ENCODE data around the gene INSIG1. TPM values are rescaled to one million over a fixed set of nuclear protein-coding genes. Genes with fewer than 3 reads are reported as not detected.

The INSIG1 gene
- total and polyA plus RNA-seq, 2 experiments from 2014 or later: 70.3 to 131 TPM

DNA sequence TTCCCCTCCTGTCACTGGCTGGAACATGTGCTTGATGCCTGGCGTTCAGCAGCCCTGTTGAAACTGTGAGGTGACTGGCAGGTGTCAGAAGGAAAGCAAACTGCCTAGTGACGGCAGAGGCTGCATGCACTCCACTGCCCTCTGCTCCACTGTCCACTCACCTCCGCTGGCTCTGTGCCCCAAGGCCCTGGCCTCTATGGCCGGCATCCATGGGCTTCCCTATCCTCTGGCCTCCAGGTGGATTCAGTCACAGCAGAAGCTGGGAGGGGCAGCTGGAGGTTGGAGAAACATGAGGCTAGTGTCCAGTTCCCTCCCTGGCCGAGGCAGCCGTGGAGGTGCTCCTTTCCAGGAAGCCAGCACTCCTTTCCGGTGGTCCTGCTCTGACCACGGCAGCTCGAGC, 31.2 kb upstream of the INSIG1 start (continued):
- TF ChIP-seq, protein P1, sequence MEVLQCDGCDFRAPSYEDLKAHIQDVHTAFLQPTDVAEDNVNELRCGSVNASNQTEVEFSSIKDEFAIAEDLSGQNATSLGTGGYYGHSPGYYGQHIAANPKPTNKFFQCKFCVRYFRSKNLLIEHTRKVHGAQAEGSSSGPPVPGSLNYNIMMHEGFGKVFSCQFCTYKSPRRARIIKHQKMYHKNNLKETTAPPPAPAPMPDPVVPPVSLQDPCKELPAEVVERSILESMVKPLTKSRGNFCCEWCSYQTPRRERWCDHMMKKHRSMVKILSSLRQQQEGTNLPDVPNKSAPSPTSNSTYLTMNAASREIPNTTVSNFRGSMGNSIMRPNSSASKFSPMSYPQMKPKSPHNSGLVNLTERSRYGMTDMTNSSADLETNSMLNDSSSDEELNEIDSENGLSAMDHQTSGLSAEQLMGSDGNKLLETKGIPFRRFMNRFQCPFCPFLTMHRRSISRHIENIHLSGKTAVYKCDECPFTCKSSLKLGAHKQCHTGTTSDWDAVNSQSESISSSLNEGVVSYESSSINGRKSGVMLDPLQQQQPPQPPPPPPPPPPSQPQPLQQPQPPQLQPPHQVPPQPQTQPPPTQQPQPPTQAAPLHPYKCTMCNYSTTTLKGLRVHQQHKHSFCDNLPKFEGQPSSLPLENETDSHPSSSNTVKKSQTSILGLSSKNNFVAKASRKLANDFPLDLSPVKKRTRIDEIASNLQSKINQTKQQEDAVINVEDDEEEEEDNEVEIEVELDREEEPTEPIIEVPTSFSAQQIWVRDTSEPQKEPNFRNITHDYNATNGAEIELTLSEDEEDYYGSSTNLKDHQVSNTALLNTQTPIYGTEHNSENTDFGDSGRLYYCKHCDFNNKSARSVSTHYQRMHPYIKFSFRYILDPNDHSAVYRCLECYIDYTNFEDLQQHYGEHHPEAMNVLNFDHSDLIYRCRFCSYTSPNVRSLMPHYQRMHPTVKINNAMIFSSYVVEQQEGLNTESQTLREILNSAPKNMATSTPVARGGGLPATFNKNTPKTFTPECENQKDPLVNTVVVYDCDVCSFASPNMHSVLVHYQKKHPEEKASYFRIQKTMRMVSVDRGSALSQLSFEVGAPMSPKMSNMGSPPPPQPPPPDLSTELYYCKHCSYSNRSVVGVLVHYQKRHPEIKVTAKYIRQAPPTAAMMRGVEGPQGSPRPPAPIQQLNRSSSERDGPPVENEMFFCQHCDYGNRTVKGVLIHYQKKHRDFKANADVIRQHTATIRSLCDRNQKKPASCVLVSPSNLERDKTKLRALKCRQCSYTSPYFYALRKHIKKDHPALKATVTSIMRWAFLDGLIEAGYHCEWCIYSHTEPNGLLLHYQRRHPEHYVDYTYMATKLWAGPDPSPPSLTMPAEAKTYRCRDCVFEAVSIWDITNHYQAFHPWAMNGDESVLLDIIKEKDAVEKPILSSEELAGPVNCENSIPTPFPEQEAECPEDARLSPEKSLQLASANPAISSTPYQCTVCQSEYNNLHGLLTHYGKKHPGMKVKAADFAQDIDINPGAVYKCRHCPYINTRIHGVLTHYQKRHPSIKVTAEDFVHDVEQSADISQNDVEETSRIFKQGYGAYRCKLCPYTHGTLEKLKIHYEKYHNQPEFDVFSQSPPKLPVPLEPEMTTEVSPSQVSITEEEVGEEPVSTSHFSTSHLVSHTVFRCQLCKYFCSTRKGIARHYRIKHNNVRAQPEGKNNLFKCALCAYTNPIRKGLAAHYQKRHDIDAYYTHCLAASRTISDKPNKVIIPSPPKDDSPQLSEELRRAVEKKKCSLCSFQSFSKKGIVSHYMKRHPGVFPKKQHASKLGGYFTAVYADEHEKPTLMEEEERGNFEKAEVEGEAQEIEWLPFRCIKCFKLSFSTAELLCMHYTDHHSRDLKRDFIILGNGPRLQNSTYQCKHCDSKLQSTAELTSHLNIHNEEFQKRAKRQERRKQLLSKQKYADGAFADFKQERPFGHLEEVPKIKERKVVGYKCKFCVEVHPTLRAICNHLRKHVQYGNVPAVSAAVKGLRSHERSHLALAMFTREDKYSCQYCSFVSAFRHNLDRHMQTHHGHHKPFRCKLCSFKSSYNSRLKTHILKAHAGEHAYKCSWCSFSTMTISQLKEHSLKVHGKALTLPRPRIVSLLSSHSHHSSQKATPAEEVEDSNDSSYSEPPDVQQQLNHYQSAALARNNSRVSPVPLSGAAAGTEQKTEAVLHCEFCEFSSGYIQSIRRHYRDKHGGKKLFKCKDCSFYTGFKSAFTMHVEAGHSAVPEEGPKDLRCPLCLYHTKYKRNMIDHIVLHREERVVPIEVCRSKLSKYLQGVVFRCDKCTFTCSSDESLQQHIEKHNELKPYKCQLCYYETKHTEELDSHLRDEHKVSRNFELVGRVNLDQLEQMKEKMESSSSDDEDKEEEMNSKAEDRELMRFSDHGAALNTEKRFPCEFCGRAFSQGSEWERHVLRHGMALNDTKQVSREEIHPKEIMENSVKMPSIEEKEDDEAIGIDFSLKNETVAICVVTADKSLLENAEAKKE (CRISPR knock-in tag; IDR thresholded peaks at IDR 0.05): no peak
- no peak for TF ChIP-seq JUNB (IDR thresholded peaks at IDR 0.05; ENCODE audit: unreplicated experiment)

DNA sequence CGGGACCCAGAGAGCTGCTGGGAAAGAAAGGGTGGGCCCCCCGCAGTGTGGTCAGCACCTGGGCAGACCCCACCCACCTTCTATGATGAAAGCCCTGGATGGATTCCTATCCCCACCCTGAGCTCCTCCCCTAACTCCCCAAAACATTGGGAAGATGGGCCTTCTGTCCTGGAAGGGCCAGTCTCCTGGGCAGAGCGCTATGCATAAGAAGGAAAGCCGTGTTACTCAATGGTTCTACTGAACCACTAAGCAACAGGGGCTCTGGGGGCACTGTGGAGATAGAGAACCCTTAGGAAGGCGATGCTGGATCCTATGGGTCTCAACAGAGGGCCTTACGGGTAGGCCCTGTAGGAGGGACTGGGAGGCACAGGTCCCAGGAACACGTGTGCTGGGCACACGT, 30.7 kb upstream of the INSIG1 start:
- no peaks in the 10 kb centered on the region for H3K27me3 Mint-ChIP-seq (ENCODE audit: insufficient read depth, low read depth, poor library complexity)
- Histone ChIP-seq H2AFZ (no peak overlapping the region), H3K4me1 (ENCODE audit: insufficient read depth) (no peaks in the 10 kb centered on the region), H3K4me2 (no peak overlapping the region), H3K4me3 (no peak overlapping the region), H4K20me1 (replicated peaks; ENCODE audit: insufficient read depth) (no peaks in the 10 kb centered on the region), H3K79me2 (replicated peaks; ENCODE audit: insufficient read depth) (no peaks in the 10 kb centered on the region), H3K36me3 (ENCODE audit: insufficient read depth) (no peaks in the 10 kb centered on the region), H3K27ac (ENCODE audit: low read depth) (no peak overlapping the region), H3K27me3 (ENCODE audit: insufficient read depth) (no peaks in the 10 kb centered on the region), H3K9me2 (ENCODE audit: insufficient read depth) (no peaks in the 10 kb centered on the region), H3F3A (replicated peaks; ENCODE audit: low read depth) (no peaks in the 10 kb centered on the region)
- H3K27ac Mint-ChIP-seq: no peak overlapping the region
- H3K4me1 Mint-ChIP-seq: peaks cover 7% of the 10 kb centered on the region
- H3K9me3 Mint-ChIP-seq: peaks cover 3% of the 10 kb centered on the region
- no peaks in the 10 kb centered on the region; the same call in 2 of the 3 replicates for H3K36me3 Mint-ChIP-seq (ENCODE audit: low read depth)
- DNase-seq (ENCODE audit: low spot score): peak; percentile 7
- peak; percentile 80 for ATAC-seq
- no peak overlapping the region for H3K4me3 Mint-ChIP-seq
- TF ChIP-seq EZH2phosphoT487 (IDR thresholded peaks at IDR 0.05; ENCODE audit: unreplicated experiment) (no peak), JUNB (IDR thresholded peaks at IDR 0.05; ENCODE audit: unreplicated experiment) (no peak), STAT1 (IDR thresholded peaks at IDR 0.05; ENCODE audit: unreplicated experiment) (no peak), POLR2AphosphoS5 (IDR thresholded peaks at IDR 0.05; ENCODE audit: low read depth) (no peak)
- TF ChIP-seq, protein P2, sequence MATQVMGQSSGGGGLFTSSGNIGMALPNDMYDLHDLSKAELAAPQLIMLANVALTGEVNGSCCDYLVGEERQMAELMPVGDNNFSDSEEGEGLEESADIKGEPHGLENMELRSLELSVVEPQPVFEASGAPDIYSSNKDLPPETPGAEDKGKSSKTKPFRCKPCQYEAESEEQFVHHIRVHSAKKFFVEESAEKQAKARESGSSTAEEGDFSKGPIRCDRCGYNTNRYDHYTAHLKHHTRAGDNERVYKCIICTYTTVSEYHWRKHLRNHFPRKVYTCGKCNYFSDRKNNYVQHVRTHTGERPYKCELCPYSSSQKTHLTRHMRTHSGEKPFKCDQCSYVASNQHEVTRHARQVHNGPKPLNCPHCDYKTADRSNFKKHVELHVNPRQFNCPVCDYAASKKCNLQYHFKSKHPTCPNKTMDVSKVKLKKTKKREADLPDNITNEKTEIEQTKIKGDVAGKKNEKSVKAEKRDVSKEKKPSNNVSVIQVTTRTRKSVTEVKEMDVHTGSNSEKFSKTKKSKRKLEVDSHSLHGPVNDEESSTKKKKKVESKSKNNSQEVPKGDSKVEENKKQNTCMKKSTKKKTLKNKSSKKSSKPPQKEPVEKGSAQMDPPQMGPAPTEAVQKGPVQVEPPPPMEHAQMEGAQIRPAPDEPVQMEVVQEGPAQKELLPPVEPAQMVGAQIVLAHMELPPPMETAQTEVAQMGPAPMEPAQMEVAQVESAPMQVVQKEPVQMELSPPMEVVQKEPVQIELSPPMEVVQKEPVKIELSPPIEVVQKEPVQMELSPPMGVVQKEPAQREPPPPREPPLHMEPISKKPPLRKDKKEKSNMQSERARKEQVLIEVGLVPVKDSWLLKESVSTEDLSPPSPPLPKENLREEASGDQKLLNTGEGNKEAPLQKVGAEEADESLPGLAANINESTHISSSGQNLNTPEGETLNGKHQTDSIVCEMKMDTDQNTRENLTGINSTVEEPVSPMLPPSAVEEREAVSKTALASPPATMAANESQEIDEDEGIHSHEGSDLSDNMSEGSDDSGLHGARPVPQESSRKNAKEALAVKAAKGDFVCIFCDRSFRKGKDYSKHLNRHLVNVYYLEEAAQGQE (IDR thresholded peaks at IDR 0.05; ENCODE audit: unreplicated experiment): no peak
- TF ChIP-seq, protein P1 (CRISPR knock-in tag; IDR thresholded peaks at IDR 0.05): no peak

All from GM23338 (cell line).